HEK293 (cell line): ENCODE data around the gene EFNB1.

Source experiments
- IKZF3 ChIP-seq: fragments of 450-650 bp; IDR thresholded peaks from 2 replicates; pipeline ENCODE4 v1.5.0; 2018; ENCODE audit warnings: missing biosample characterization, mild to moderate bottlenecking, missing genetic modification characterization, moderate library complexity
- KLF10 ChIP-seq: fragments of 450-650 bp; IDR thresholded peaks from 2 replicates; pipeline ENCODE4 v1.5.1; 2018; ENCODE audit warnings: missing biosample characterization, mild to moderate bottlenecking, missing genetic modification characterization
- SP2 ChIP-seq: fragments of 450-650 bp; formaldehyde crosslinking; IDR thresholded peaks from 2 replicates; pipeline ENCODE4 v1.5.1; 2016; ENCODE audit warnings: missing biosample characterization, missing genetic modification characterization
- SP7 ChIP-seq: fragments of 450-650 bp; formaldehyde crosslinking; IDR thresholded peaks from 2 replicates; pipeline ENCODE4 v1.5.1; 2016; ENCODE audit warnings: missing biosample characterization, missing genetic modification characterization
- TRIM28 ChIP-seq: IDR thresholded peaks from 2 replicates; pipeline ENCODE4 v1.6.1; 2011; ENCODE audit warnings: low read length, control low read depth, borderline replicate concordance
- ZBTB17 ChIP-seq: fragments of 450-650 bp; formaldehyde crosslinking; IDR thresholded peaks from 2 replicates; pipeline ENCODE4 v1.5.1; 2016; ENCODE audit warnings: missing biosample characterization, missing genetic modification characterization
- ZFP69B ChIP-seq: fragments of 450-650 bp; formaldehyde crosslinking; IDR thresholded peaks from 2 replicates; pipeline ENCODE4 v1.5.1; 2016; ENCODE audit warnings: missing biosample characterization, missing genetic modification characterization
- ZIC2 ChIP-seq: fragments of 450-650 bp; formaldehyde crosslinking; IDR thresholded peaks from 2 replicates; pipeline ENCODE4 v1.5.1; 2016; ENCODE audit warnings: missing biosample characterization, missing genetic modification characterization
- ZNF10 ChIP-seq: fragments of 450-650 bp; formaldehyde crosslinking; IDR thresholded peaks from 2 replicates; pipeline ENCODE4 v1.5.1; 2017; ENCODE audit warnings: missing biosample characterization, missing genetic modification characterization
- ZNF138 ChIP-seq: fragments of 450-650 bp; formaldehyde crosslinking; IDR thresholded peaks from 2 replicates; pipeline ENCODE4 v1.5.1; 2016; ENCODE audit warnings: missing biosample characterization, missing genetic modification characterization, borderline replicate concordance
- ZNF311 ChIP-seq: fragments of 450-650 bp; formaldehyde crosslinking; IDR thresholded peaks from 2 replicates; pipeline ENCODE4 v1.5.1; 2017; ENCODE audit warnings: missing biosample characterization, missing genetic modification characterization, borderline replicate concordance
- ZNF335 ChIP-seq: fragments of 450-650 bp; formaldehyde crosslinking; conservative IDR thresholded peaks from 2 replicates; pipeline ENCODE4 v1.5.1; 2016; ENCODE audit warnings: missing biosample characterization, missing genetic modification characterization
- ZNF366 ChIP-seq: fragments of 450-650 bp; formaldehyde crosslinking; conservative IDR thresholded peaks from 2 replicates; pipeline ENCODE4 v1.5.1; 2016; ENCODE audit warnings: missing biosample characterization, missing genetic modification characterization
- ZNF561 ChIP-seq: fragments of 450-650 bp; IDR thresholded peaks from 2 replicates; pipeline ENCODE4 v1.5.1; 2018; ENCODE audit warnings: missing biosample characterization, missing genetic modification characterization, borderline replicate concordance
- ZNF600 ChIP-seq: fragments of 450-650 bp; formaldehyde crosslinking; IDR thresholded peaks from 2 replicates; pipeline ENCODE4 v1.5.1; 2016; ENCODE audit warnings: missing biosample characterization, missing genetic modification characterization
- ZNF621 ChIP-seq: fragments of 450-650 bp; formaldehyde crosslinking; IDR thresholded peaks from 2 replicates; pipeline ENCODE4 v1.5.1; 2017; ENCODE audit warnings: missing biosample characterization, missing genetic modification characterization
- ZNF777 ChIP-seq: fragments of 450-650 bp; formaldehyde crosslinking; IDR thresholded peaks from 2 replicates; pipeline ENCODE4 v1.5.1; 2017; ENCODE audit warnings: missing biosample characterization, missing genetic modification characterization, borderline replicate concordance
- ZNF791 ChIP-seq: fragments of 450-650 bp; formaldehyde crosslinking; IDR thresholded peaks from 2 replicates; pipeline ENCODE4 v1.5.1; 2016; ENCODE audit warnings: missing biosample characterization, missing genetic modification characterization
- TF ChIP-seq, protein P1 (sequence below): fragments of 450-650 bp; formaldehyde crosslinking; IDR thresholded peaks from 2 replicates; pipeline ENCODE4 v1.5.1; 2016; ENCODE audit warnings: missing biosample characterization, missing genetic modification characterization, low read depth
- TF ChIP-seq, protein P2 (sequence below): fragments of 450-650 bp; formaldehyde crosslinking; IDR thresholded peaks from 2 replicates; pipeline ENCODE4 v1.5.1; 2016; ENCODE audit warnings: missing biosample characterization, missing genetic modification characterization
- TF ChIP-seq, protein P3 (sequence below): sonication (generic); formaldehyde crosslinking; IDR thresholded peaks from 2 replicates; pipeline ENCODE4 v1.8.1; 2022; ENCODE audit warnings: mild to moderate bottlenecking, moderate library complexity, missing genetic modification reagents
- TF ChIP-seq, protein P4 (sequence below): fragments of 450-650 bp; formaldehyde crosslinking; IDR thresholded peaks from 2 replicates; pipeline ENCODE4 v1.5.1; 2016; ENCODE audit warnings: missing biosample characterization, missing genetic modification characterization
- TF ChIP-seq, protein P5 (sequence below): fragments of 450-650 bp; formaldehyde crosslinking; IDR thresholded peaks from 2 replicates; pipeline ENCODE4 v1.5.1; 2017; ENCODE audit warnings: missing biosample characterization, missing genetic modification characterization
- TF ChIP-seq, protein P6 (sequence below): fragments of 450-650 bp; formaldehyde crosslinking; conservative IDR thresholded peaks from 2 replicates; pipeline ENCODE4 v1.5.1; 2016; ENCODE audit warnings: low read depth, missing biosample characterization, missing genetic modification characterization

The EFNB1 gene

DNA sequence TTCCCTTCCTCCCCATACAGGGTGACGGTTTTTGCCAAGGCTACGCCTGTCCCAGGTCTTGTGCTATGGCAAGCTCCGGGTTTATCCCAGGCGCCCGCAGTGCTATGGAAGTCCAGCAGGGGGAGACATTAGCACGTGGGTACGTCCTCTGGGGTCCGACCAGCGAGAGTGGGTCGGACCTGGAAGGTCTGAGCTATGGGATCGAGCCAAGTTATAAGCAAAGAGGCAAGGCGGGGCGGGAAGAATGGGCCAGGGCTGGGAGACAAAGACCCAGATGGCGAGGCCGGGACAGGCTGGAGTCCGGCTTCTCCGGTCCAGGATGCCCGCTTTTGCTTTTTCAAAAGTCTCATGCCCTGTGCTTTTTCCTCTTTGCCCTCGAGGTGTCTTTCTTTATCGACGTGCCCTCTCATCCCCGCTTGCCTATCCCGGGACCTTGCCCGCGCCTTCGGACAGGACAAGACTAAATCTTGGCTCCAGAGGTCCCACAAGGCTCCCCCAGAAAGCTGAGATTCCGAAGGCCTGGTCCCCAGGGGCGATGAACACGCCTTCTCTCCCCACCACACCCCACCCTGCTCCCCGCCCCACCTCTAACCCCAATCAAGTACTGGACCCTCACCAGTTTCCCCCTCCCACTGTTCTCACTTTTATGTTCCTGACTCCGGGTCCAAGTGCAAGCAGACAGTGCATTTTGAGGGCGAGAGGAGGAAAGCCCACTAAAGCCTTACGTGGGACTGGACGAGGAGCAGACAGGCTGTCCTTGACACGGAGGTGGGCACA, 785 bp upstream of the EFNB1 start (continued):
- TF ChIP-seq ZNF777 (tag by site-specific recombination) (peak; percentile 61; the same call in 1 of the 2 replicates), ZNF335 (no peak), ZNF791 (tag by site-specific recombination) (no peak), ZNF621 (tag by site-specific recombination) (no peak), ZIC2 (tag by site-specific recombination) (no peak), SP2 (tag by site-specific recombination) (peak; percentile 28; the same call in 1 of the 2 replicates), ZNF561 (tag by site-specific recombination) (peak; percentile 38; the same call in 1 of the 2 replicates), TRIM28 (0 out of 2 replicates have a peak, but pooled peaks have one; percentile 18), ZNF311 (tag by site-specific recombination) (no peak), ZBTB17 (0 out of 2 replicates have a peak, but pooled peaks have one; percentile 16), SP7 (tag by site-specific recombination) (no peak), ZNF138 (tag by site-specific recombination) (no peak), ZNF366 (tag by site-specific recombination) (no peak), ZFP69B (tag by site-specific recombination) (0 out of 2 replicates have a peak, but pooled peaks have one; percentile 35), ZNF600 (tag by site-specific recombination) (peak; percentile 50; the same call in 1 of the 2 replicates), KLF10 (tag by site-specific recombination) (no peak), IKZF3 (tag by site-specific recombination) (peak; percentile 54; the same call in 1 of the 2 replicates), ZNF10 (tag by site-specific recombination) (no peak)
- TF ChIP-seq, protein P1, sequence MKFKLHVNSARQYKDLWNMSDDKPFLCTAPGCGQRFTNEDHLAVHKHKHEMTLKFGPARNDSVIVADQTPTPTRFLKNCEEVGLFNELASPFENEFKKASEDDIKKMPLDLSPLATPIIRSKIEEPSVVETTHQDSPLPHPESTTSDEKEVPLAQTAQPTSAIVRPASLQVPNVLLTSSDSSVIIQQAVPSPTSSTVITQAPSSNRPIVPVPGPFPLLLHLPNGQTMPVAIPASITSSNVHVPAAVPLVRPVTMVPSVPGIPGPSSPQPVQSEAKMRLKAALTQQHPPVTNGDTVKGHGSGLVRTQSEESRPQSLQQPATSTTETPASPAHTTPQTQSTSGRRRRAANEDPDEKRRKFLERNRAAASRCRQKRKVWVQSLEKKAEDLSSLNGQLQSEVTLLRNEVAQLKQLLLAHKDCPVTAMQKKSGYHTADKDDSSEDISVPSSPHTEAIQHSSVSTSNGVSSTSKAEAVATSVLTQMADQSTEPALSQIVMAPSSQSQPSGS, result no peak
- TF ChIP-seq, protein P2, sequence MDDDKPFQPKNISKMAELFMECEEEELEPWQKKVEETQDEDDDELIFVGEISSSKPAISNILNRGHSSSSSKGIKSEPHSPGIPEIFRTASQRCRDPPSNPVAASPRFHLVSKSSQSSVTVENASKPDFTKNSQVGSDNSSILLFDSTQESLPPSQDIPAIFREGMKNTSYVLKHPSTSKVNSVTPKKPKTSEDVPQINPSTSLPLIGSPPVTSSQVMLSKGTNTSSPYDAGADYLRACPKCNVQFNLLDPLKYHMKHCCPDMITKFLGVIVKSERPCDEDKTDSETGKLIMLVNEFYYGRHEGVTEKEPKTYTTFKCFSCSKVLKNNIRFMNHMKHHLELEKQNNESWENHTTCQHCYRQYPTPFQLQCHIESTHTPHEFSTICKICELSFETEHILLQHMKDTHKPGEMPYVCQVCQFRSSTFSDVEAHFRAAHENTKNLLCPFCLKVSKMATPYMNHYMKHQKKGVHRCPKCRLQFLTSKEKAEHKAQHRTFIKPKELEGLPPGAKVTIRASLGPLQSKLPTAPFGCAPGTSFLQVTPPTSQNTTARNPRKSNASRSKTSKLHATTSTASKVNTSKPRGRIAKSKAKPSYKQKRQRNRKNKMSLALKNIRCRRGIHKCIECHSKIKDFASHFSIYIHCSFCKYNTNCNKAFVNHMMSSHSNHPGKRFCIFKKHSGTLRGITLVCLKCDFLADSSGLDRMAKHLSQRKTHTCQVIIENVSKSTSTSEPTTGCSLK, result no peak
- TF ChIP-seq, protein P3, sequence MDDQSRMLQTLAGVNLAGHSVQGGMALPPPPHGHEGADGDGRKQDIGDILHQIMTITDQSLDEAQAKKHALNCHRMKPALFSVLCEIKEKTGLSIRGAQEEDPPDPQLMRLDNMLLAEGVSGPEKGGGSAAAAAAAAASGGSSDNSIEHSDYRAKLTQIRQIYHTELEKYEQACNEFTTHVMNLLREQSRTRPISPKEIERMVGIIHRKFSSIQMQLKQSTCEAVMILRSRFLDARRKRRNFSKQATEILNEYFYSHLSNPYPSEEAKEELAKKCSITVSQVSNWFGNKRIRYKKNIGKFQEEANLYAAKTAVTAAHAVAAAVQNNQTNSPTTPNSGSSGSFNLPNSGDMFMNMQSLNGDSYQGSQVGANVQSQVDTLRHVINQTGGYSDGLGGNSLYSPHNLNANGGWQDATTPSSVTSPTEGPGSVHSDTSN, result peak; percentile 65; the same call in 1 of the 2 replicates
- TF ChIP-seq, protein P4, sequence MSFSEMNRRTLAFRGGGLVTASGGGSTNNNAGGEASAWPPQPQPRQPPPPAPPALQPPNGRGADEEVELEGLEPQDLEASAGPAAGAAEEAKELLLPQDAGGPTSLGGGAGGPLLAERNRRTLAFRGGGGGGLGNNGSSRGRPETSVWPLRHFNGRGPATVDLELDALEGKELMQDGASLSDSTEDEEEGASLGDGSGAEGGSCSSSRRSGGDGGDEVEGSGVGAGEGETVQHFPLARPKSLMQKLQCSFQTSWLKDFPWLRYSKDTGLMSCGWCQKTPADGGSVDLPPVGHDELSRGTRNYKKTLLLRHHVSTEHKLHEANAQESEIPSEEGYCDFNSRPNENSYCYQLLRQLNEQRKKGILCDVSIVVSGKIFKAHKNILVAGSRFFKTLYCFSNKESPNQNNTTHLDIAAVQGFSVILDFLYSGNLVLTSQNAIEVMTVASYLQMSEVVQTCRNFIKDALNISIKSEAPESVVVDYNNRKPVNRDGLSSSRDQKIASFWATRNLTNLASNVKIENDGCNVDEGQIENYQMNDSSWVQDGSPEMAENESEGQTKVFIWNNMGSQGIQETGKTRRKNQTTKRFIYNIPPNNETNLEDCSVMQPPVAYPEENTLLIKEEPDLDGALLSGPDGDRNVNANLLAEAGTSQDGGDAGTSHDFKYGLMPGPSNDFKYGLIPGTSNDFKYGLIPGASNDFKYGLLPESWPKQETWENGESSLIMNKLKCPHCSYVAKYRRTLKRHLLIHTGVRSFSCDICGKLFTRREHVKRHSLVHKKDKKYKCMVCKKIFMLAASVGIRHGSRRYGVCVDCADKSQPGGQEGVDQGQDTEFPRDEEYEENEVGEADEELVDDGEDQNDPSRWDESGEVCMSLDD, result no peak
- TF ChIP-seq, protein P5, sequence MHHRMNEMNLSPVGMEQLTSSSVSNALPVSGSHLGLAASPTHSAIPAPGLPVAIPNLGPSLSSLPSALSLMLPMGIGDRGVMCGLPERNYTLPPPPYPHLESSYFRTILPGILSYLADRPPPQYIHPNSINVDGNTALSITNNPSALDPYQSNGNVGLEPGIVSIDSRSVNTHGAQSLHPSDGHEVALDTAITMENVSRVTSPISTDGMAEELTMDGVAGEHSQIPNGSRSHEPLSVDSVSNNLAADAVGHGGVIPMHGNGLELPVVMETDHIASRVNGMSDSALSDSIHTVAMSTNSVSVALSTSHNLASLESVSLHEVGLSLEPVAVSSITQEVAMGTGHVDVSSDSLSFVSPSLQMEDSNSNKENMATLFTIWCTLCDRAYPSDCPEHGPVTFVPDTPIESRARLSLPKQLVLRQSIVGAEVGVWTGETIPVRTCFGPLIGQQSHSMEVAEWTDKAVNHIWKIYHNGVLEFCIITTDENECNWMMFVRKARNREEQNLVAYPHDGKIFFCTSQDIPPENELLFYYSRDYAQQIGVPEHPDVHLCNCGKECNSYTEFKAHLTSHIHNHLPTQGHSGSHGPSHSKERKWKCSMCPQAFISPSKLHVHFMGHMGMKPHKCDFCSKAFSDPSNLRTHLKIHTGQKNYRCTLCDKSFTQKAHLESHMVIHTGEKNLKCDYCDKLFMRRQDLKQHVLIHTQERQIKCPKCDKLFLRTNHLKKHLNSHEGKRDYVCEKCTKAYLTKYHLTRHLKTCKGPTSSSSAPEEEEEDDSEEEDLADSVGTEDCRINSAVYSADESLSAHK (tag by site-specific recombination), result no peak
- TF ChIP-seq, protein P6, sequence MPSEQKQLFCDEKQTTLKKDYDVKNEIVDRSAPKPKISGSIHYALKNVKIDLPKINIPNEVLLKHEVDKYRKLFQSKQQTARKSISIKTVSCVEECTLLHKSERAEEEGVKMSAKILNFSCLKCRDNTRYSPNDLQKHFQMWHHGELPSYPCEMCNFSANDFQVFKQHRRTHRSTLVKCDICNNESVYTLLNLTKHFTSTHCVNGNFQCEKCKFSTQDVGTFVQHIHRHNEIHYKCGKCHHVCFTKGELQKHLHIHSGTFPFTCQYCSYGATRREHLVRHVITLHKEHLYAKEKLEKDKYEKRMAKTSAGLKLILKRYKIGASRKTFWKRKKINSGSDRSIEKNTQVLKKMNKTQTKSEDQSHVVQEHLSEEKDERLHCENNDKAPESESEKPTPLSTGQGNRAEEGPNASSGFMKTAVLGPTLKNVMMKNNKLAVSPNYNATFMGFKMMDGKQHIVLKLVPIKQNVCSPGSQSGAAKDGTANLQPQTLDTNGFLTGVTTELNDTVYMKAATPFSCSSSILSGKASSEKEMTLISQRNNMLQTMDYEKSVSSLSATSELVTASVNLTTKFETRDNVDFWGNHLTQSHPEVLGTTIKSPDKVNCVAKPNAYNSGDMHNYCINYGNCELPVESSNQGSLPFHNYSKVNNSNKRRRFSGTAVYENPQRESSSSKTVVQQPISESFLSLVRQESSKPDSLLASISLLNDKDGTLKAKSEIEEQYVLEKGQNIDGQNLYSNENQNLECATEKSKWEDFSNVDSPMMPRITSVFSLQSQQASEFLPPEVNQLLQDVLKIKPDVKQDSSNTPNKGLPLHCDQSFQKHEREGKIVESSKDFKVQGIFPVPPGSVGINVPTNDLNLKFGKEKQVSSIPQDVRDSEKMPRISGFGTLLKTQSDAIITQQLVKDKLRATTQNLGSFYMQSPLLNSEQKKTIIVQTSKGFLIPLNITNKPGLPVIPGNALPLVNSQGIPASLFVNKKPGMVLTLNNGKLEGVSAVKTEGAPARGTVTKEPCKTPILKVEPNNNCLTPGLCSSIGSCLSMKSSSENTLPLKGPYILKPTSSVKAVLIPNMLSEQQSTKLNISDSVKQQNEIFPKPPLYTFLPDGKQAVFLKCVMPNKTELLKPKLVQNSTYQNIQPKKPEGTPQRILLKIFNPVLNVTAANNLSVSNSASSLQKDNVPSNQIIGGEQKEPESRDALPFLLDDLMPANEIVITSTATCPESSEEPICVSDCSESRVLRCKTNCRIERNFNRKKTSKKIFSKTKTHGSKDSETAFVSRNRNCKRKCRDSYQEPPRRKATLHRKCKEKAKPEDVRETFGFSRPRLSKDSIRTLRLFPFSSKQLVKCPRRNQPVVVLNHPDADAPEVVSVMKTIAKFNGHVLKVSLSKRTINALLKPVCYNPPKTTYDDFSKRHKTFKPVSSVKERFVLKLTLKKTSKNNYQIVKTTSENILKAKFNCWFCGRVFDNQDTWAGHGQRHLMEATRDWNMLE (tag by site-specific recombination), result no peak
